K562 (cell line): Measurements from ENCODE around the gene CDKN2AIPNL. TPM values are rescaled to one million over a fixed set of nuclear protein-coding genes. Genes with fewer than 3 reads are reported as not detected.
A peak's percentile ranks its signal among the peaks of the same experiment; 100 is the strongest.

ENCODE experiments used
- BDP1 ChIP-seq: IDR thresholded peaks from 3 replicates; pipeline ENCODE4 v1.6.1; 2011; ENCODE audit not compliant: insufficient read length, insufficient read depth
- BRF1 ChIP-seq: IDR thresholded peaks from 3 replicates; pipeline ENCODE4 v1.6.1; 2011; ENCODE audit warnings: borderline replicate concordance, mild to moderate bottlenecking; ENCODE audit not compliant: insufficient read length; ENCODE audit errors: extremely low read depth
- CBFA2T2 ChIP-seq: fragments of 450-650 bp; conservative IDR thresholded peaks from 2 replicates; pipeline ENCODE4 v1.6.1; 2017; ENCODE audit warnings: mild to moderate bottlenecking
- CBX1 ChIP-seq: sonication (generic); IDR thresholded peaks from 2 replicates; pipeline ENCODE4 v1.6.1; 2016; ENCODE audit warnings: antibody characterized with exemption, low read depth, mild to moderate bottlenecking
- DDX20 ChIP-seq: fragments of 450-650 bp; IDR thresholded peaks from 2 replicates; pipeline ENCODE4 v1.6.1; 2016; ENCODE audit warnings: missing genetic modification characterization, low read depth, mild to moderate bottlenecking, missing compliant biosample characterization, moderate library complexity
- E2F5 ChIP-seq: sonication (generic); formaldehyde crosslinking; IDR thresholded peaks from 2 replicates; pipeline ENCODE4 v1.8.0; 2022; ENCODE audit warnings: mild to moderate bottlenecking, missing genetic modification reagents
- E2F6 ChIP-seq, 2 experiments: IDR thresholded peaks; 2 replicates each; pipeline ENCODE4 v1.6.1; 2011; ENCODE audit warnings: borderline replicate concordance in 1 of 2, control low read depth in 1 of 2, low read depth in 1 of 2, low read length in 1 of 2, mild to moderate bottlenecking in 1 of 2, mixed read lengths in 1 of 2, moderate library complexity in 1 of 2; ENCODE audit not compliant: insufficient read depth in 1 of 2, insufficient read length in 1 of 2, poor library complexity in 1 of 2, severe bottlenecking in 1 of 2; ENCODE audit errors: extremely low read depth in 1 of 2
- EGR1 ChIP-seq: fragments of 450-650 bp; conservative IDR thresholded peaks from 2 replicates; pipeline ENCODE4 v1.6.1; 2017; ENCODE audit warnings: mild to moderate bottlenecking
- GTF2A2 ChIP-seq: IDR thresholded peaks from 2 replicates; pipeline ENCODE4 v1.6.1; 2016; ENCODE audit warnings: mild to moderate bottlenecking, missing genetic modification characterization, missing compliant biosample characterization
- HDAC2 ChIP-seq: fragments of 450-650 bp; IDR thresholded peaks from 2 replicates; pipeline ENCODE4 v1.6.1; 2016; ENCODE audit warnings: mild to moderate bottlenecking
- KDM4B ChIP-seq, 2 experiments: fragments of 450-650 bp in 1 of 2; sonication (generic) in 1 of 2; IDR thresholded peaks; 2 replicates each; pipeline ENCODE4 v1.6.1; 2016 to 2017; ENCODE audit warnings: borderline replicate concordance in 2 of 2, antibody characterized with exemption in 1 of 2, low read depth in 1 of 2, mild to moderate bottlenecking in 1 of 2
- KDM5B ChIP-seq: fragments of 200-600 bp; sonication (generic); IDR thresholded peaks from 2 replicates; pipeline ENCODE4 v1.6.1; 2012; ENCODE audit warnings: low read depth, mild to moderate bottlenecking, moderate library complexity, low read length, control low read depth, inconsistent platforms; ENCODE audit not compliant: insufficient replicate concordance
- KLF10 ChIP-seq: fragments of 250-450 bp; sonication (Bioruptor Pico); IDR thresholded peaks from 2 replicates; pipeline ENCODE4 v1.6.1; 2021; ENCODE audit warnings: matching md5 sums
- NBN ChIP-seq: fragments of 450-650 bp; IDR thresholded peaks from 2 replicates; pipeline ENCODE4 v1.6.1; 2016; ENCODE audit warnings: low read depth, mild to moderate bottlenecking
- NCOA1 ChIP-seq: fragments of 450-650 bp; IDR thresholded peaks from 2 replicates; pipeline ENCODE4 v1.6.1; 2016; ENCODE audit warnings: low read depth
- NR1H2 ChIP-seq: sonication (generic); formaldehyde crosslinking; IDR thresholded peaks from 2 replicates; pipeline ENCODE4 v1.4.0; 2020; ENCODE audit warnings: mild to moderate bottlenecking, missing genetic modification reagents
- NR3C1 ChIP-seq: sonication (generic); formaldehyde crosslinking; IDR thresholded peaks from 2 replicates; pipeline ENCODE4 v1.8.1; 2022; ENCODE audit warnings: missing genetic modification reagents
- PHTF2 ChIP-seq: fragments of 250-450 bp; sonication (Bioruptor Pico); IDR thresholded peaks from 2 replicates; pipeline ENCODE4 v1.5.0; 2021; ENCODE audit warnings: mild to moderate bottlenecking
- PYGO2 ChIP-seq: fragments of 450-650 bp; IDR thresholded peaks from 2 replicates; pipeline ENCODE4 v1.6.1; 2016; ENCODE audit warnings: mild to moderate bottlenecking, missing genetic modification characterization, moderate library complexity, missing compliant biosample characterization
- RFX5 ChIP-seq: IDR thresholded peaks from 2 replicates; pipeline ENCODE4 v1.6.1; 2011; ENCODE audit warnings: low read depth, mild to moderate bottlenecking, improper control_type of control experiment, low read length
- RNF2 ChIP-seq: sonication (generic); IDR thresholded peaks from 2 replicates; pipeline ENCODE4 v1.6.1; 2016
- SMAD1 ChIP-seq: fragments of 150-350 bp; IDR thresholded peaks from 2 replicates; pipeline ENCODE4 v1.6.1; 2014; ENCODE audit warnings: low read length, low read depth; ENCODE audit not compliant: partially characterized antibody
- SRF ChIP-seq, 2 experiments: fragments of 250-450, 450-650 bp in 1 of 2; sonication (Bioruptor Pico) in 1 of 2; sonication (generic) in 1 of 2; formaldehyde crosslinking; IDR thresholded peaks; 2 replicates each; pipeline versions ENCODE4 v1.5.0 to v1.5.1; 2020 to 2022; ENCODE audit warnings: mild to moderate bottlenecking in 1 of 2, missing genetic modification reagents in 1 of 2
- STAT6 ChIP-seq: sonication (generic); formaldehyde crosslinking; IDR thresholded peaks from 2 replicates; pipeline ENCODE4 v1.8.1; 2023; ENCODE audit warnings: mild to moderate bottlenecking, missing genetic modification reagents
- TAL1 ChIP-seq: fragments of 450-650 bp; IDR thresholded peaks from 2 replicates; pipeline ENCODE4 v1.6.1; 2016; ENCODE audit warnings: mild to moderate bottlenecking
- ZNF197 ChIP-seq: fragments of 200-800 bp; sonication (Bioruptor generic); IDR thresholded peaks from 2 replicates; pipeline ENCODE4 v1.6.1; 2016; ENCODE audit warnings: low read depth, missing genetic modification characterization, missing compliant biosample characterization
- ZNF436 ChIP-seq: fragments of 250-450, 450-650 bp; sonication (Bioruptor Pico); formaldehyde crosslinking; IDR thresholded peaks from 2 replicates; pipeline ENCODE4 v1.7.0; 2020; ENCODE audit warnings: mild to moderate bottlenecking
- ZNF785 ChIP-seq: fragments of 250-450 bp; sonication (Bioruptor Pico); IDR thresholded peaks from 2 replicates; pipeline ENCODE4 v1.4.0; 2020; ENCODE audit warnings: mild to moderate bottlenecking
- polyA plus RNA-seq, 8 experiments: library from polyadenylated mRNA; depleted of rRNA in 4 of 8; stranded (reverse) in 5 of 8; unstranded in 3 of 8; fragments of >200 nt; fragmentation: Nextera tagmentation in 2 of 8; fragmentation: Illumina TruSeq in 1 of 8; extraction: Ambion mirVana in 2 of 8; extraction: Trizol in 1 of 8; gene quantifications; 2 replicates each; pipeline versions ENCODE4 v1.2.1 to v1.2.3, GENCODE V29; 2011 to 2014; ENCODE audit warnings: inconsistent platforms in 1 of 8, missing spikeins in 1 of 8
- total RNA-seq, 7 experiments: library from RNA; depleted of rRNA in 6 of 7; stranded (reverse); fragments of >200 nt in 6 of 7; fragmentation: Illumina TruSeq in 2 of 7; extraction: Trizol in 2 of 7; gene quantifications; 2 replicates each; pipeline versions ENCODE4 v1.2.1 to v1.2.3, GENCODE V29; 2011 to 2021; ENCODE audit warnings: low replicate concordance in 1 of 7

CDKN2AIPNL gene
- total and polyA plus RNA-seq, 9 of the 15 experiments (the other 6 are each of a cell fraction or from before 2014, with no cell fraction given), result 19.9 to 46.9 (median 42.2) TPM

GRCh38 chr5:134371834-134372340, 39.8 kb downstream of the CDKN2AIPNL start (continued):
- TF ChIP-seq SRF (CRISPR knock-in tag; IDR thresholded peaks at IDR 0.05) (no peak), E2F5 (CRISPR knock-in tag) (0 out of 2 replicates have a peak, but pooled peaks have one; percentile 67), STAT6 (CRISPR knock-in tag) (no peak), CBFA2T2 (no peak), TAL1 (no peak), SMAD1 (no peak), E2F6 (IDR thresholded peaks at IDR 0.05; ENCODE audit: borderline replicate concordance in 1 of 2, extremely low read depth in 1 of 2, insufficient read depth in 1 of 2, insufficient read length in 1 of 2, low read depth in 1 of 2, low read length in 1 of 2, poor library complexity in 1 of 2, severe bottlenecking in 1 of 2) (no peak), RFX5 (no peak), PHTF2 (CRISPR knock-in tag) (no peak), GTF2A2 (tag) (no peak), DDX20 (tag) (no peak), ZNF436 (CRISPR knock-in tag) (no peak), PYGO2 (tag) (no peak), KDM4B (IDR thresholded peaks at IDR 0.05; ENCODE audit: borderline replicate concordance in 2 of 2, low read depth in 1 of 2) (no peak), NR3C1 (no peak), RNF2 (no peak), NBN (no peak), ZNF197 (CRISPR knock-in tag) (no peak), EGR1 (no peak), BRF1 (no peak), HDAC2 (no peak), ZNF785 (no peak), NCOA1 (no peak), KLF10 (CRISPR knock-in tag) (no peak), NR1H2 (CRISPR knock-in tag) (0 out of 2 replicates have a peak, but pooled peaks have one; percentile 17), BDP1 (no peak), KDM5B (peak; percentile 29), CBX1 (no peak)
